Lower leg skin (tissue), 3 donors: ENCODE measurements around the gene COTL1.

Source experiments
- CTCF ChIP-seq, 3 donors: fragments of 450-650 bp; IDR thresholded peaks; one replicate each; pipeline ENCODE4 v1.5.1; 2016; ENCODE audit warnings: antibody characterized with exemption in 3 of 3, mild to moderate bottlenecking in 3 of 3, moderate library complexity in 2 of 3
- POLR2A ChIP-seq, 2 donors: fragments of 450-650 bp; IDR thresholded peaks; one replicate each; pipeline ENCODE4 v1.6.1; 2016 to 2017; ENCODE audit warnings: antibody characterized with exemption in 2 of 2, mild to moderate bottlenecking in 1 of 2, moderate library complexity in 1 of 2

- no peak for TF ChIP-seq CTCF (IDR thresholded peaks at IDR 0.05)
- TF ChIP-seq POLR2A (IDR thresholded peaks at IDR 0.05), result no peak
These were observed 51.2 kb downstream of the COTL1 start for GRCh38 chr16:84566545-84567257.
